MM.1S (cell line): ENCODE data around the gene EFL1.

Experiments used
- EZH2 ChIP-seq: fragments of 300-600 bp; sonication (generic); optimal IDR thresholded peaks from 2 replicates; pipeline ENCODE3; 2017; ENCODE audit warnings: low read depth, mild to moderate bottlenecking, antibody characterized with exemption, low read length, mixed read lengths
- EZH2phosphoT487 ChIP-seq: fragments of 300-600 bp; sonication (generic); IDR thresholded peaks from 2 replicates; pipeline ENCODE4 v1.6.1; 2018; ENCODE audit warnings: antibody characterized with exemption, low read length
- TF ChIP-seq, protein P1 (sequence below): fragments of 300-600 bp; sonication (generic); IDR thresholded peaks from 2 replicates; pipeline ENCODE4 v1.5.1; 2016; ENCODE audit warnings: antibody characterized with exemption, low read length, mixed read lengths

DNA sequence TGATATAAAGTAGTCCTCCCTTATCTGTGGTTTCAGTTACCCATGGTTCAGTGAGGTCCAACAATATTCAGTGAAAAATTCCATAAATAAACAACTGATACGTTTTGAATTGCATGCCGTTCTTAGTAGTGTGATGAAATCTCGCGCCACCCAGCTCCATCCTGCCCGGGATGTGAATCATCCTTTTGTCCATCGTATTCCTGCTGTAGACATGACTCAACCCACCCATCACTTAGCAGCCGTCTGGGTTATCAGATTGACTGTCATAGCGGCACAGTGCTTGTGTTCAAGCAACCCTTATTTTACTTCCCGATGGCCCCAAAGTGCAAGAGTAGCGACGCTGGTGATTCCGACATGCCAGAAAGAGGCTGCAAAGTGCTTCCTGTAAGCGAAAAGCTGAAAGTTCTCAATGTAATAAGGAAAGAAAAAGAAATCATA lies 168.7 kb downstream of the EFL1 start:
- TF ChIP-seq EZH2 (no peak), EZH2phosphoT487 (no peak)
- TF ChIP-seq, protein P1, sequence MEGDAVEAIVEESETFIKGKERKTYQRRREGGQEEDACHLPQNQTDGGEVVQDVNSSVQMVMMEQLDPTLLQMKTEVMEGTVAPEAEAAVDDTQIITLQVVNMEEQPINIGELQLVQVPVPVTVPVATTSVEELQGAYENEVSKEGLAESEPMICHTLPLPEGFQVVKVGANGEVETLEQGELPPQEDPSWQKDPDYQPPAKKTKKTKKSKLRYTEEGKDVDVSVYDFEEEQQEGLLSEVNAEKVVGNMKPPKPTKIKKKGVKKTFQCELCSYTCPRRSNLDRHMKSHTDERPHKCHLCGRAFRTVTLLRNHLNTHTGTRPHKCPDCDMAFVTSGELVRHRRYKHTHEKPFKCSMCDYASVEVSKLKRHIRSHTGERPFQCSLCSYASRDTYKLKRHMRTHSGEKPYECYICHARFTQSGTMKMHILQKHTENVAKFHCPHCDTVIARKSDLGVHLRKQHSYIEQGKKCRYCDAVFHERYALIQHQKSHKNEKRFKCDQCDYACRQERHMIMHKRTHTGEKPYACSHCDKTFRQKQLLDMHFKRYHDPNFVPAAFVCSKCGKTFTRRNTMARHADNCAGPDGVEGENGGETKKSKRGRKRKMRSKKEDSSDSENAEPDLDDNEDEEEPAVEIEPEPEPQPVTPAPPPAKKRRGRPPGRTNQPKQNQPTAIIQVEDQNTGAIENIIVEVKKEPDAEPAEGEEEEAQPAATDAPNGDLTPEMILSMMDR, result no peak
